HEK293 (cell line): Measurements from ENCODE around the gene PDE4B.

Experiments
- CTCF ChIP-seq: fragments of 450-650 bp; formaldehyde crosslinking; IDR thresholded peaks from 2 replicates; pipeline ENCODE4 v1.5.1; 2016; ENCODE audit warnings: missing biosample characterization, missing genetic modification characterization
- KLF16 ChIP-seq: fragments of 450-650 bp; formaldehyde crosslinking; IDR thresholded peaks from 2 replicates; pipeline ENCODE4 v1.5.1; 2017; ENCODE audit warnings: missing biosample characterization, missing genetic modification characterization
- PBX3 ChIP-seq: sonication (generic); formaldehyde crosslinking; IDR thresholded peaks from 2 replicates; pipeline ENCODE4 v1.8.1; 2022; ENCODE audit warnings: mild to moderate bottlenecking, moderate library complexity, missing genetic modification reagents
- RBAK ChIP-seq: fragments of 450-650 bp; formaldehyde crosslinking; IDR thresholded peaks from 2 replicates; pipeline ENCODE4 v1.5.1; 2016; ENCODE audit warnings: missing biosample characterization, missing genetic modification characterization
- SP2 ChIP-seq: fragments of 450-650 bp; formaldehyde crosslinking; IDR thresholded peaks from 2 replicates; pipeline ENCODE4 v1.5.1; 2016; ENCODE audit warnings: missing biosample characterization, missing genetic modification characterization
- TCF7L2 ChIP-seq: IDR thresholded peaks from 2 replicates; pipeline ENCODE4 v1.6.1; 2011; ENCODE audit warnings: low read depth, mild to moderate bottlenecking, inconsistent platforms, low read length, moderate library complexity, borderline replicate concordance
- YY1 ChIP-seq: fragments of 450-650 bp; formaldehyde crosslinking; IDR thresholded peaks from 2 replicates; pipeline ENCODE4 v1.5.1; 2018; ENCODE audit warnings: missing biosample characterization, missing genetic modification characterization
- ZBTB17 ChIP-seq: fragments of 450-650 bp; formaldehyde crosslinking; IDR thresholded peaks from 2 replicates; pipeline ENCODE4 v1.5.1; 2016; ENCODE audit warnings: missing biosample characterization, missing genetic modification characterization
- ZNF274 ChIP-seq, 2 experiments: fragments of 200-500 bp in 1 of 2; fragments of 450-650 bp in 1 of 2; sonication (Bioruptor generic) in 1 of 2; formaldehyde crosslinking in 1 of 2; IDR thresholded peaks; 2 replicates each; pipeline versions ENCODE4 v1.5.1 to v1.6.1; 2014 to 2016; ENCODE audit warnings: borderline replicate concordance in 1 of 2, inconsistent platforms in 1 of 2, low read length in 1 of 2, missing biosample characterization in 1 of 2, missing genetic modification characterization in 1 of 2
- ZNF629 ChIP-seq: fragments of 450-650 bp; formaldehyde crosslinking; IDR thresholded peaks from 2 replicates; pipeline ENCODE4 v1.5.1; 2017; ENCODE audit warnings: missing biosample characterization, missing genetic modification characterization
- ZNF664 ChIP-seq: fragments of 450-650 bp; formaldehyde crosslinking; IDR thresholded peaks from 2 replicates; pipeline ENCODE4 v1.5.1; 2016; ENCODE audit warnings: missing biosample characterization, missing genetic modification characterization
- ZNF707 ChIP-seq: fragments of 450-650 bp; formaldehyde crosslinking; IDR thresholded peaks from 2 replicates; pipeline ENCODE4 v1.5.1; 2016; ENCODE audit warnings: missing biosample characterization, missing genetic modification characterization

DNA sequence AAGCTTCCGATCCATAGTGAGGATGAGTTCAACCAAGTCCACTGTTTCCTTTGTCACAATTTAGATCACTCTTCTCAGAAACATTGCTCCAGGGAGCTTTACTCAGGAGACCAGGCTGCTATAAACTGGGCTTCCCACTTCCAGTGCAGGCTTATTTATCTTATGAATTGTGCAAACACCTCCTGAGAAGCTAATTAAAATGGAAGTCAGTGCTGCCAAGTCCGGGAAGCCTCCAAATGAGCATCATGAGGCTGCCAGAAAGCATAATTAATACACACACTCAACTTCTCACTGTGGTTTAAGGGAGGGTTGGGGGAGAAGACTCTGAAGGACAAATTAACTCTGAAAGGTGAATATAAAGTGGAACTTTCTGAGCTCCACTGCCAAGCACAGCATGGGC, 596.2 kb downstream of the PDE4B start:
- TF ChIP-seq ZNF629 (no peak), TCF7L2 (no peak), SP2 (tag by site-specific recombination) (no peak), CTCF (tag by site-specific recombination) (no peak), ZBTB17 (no peak), ZNF707 (tag by site-specific recombination) (no peak), PBX3 (CRISPR knock-in tag) (no peak), ZNF274 (IDR thresholded peaks at IDR 0.05; ENCODE audit: low read length) (no peak), ZNF274 (tag by site-specific recombination; IDR thresholded peaks at IDR 0.05; ENCODE audit: borderline replicate concordance) (no peak), ZNF664 (tag by site-specific recombination) (no peak), YY1 (tag by site-specific recombination) (no peak), KLF16 (tag by site-specific recombination) (no peak), RBAK (tag by site-specific recombination) (no peak)
